ENCODE results near the gene ZNF775.

The ZNF775 gene

GRCh38 chr7:150367677-150368095 is 11.4 kb upstream of the ZNF775 start:
- in situ Hi-C loops (cut with HindIII; ENCODE audit: low sequenced_read_pairs) = no loop called here
- no peak for TF ChIP-seq CTCF (IDR thresholded peaks at IDR 0.05; ENCODE audit: low read depth, low read length)
- DNase-seq (ENCODE audit: low read depth, low spot score) = no peak
- peak overlapping the region; percentile 74 for H3K4me3 ChIP-seq (ENCODE audit: low read depth, low read length)

GRCh38 chr7:150368096-150368883 is 10.8 kb upstream of the ZNF775 start, which contains the start of gene REPIN1:
Gene REPIN1 (plus strand): TSS chr7:150368822. CDS start chr7:150369712, 890 bp downstream.
- DNase-seq (ENCODE audit: low read depth, low spot score) = peak; percentile 78
- in situ Hi-C loops (cut with HindIII; ENCODE audit: low sequenced_read_pairs) = no loop called here
- no peak for TF ChIP-seq CTCF (IDR thresholded peaks at IDR 0.05; ENCODE audit: low read depth, low read length)
- peak within 1 kb of the TSS; percentile 74 for H3K4me3 ChIP-seq (ENCODE audit: low read depth, low read length)

GRCh38 chr7:150368884-150369747 is 10.0 kb upstream of the ZNF775 start:
- in situ Hi-C loops (cut with HindIII; ENCODE audit: low sequenced_read_pairs) = no loop called here
- peak; percentile 63 for DNase-seq (ENCODE audit: low read depth, low spot score)
- peak overlapping the region; percentile 74 for H3K4me3 ChIP-seq (ENCODE audit: low read depth, low read length)
- no peak for TF ChIP-seq CTCF (IDR thresholded peaks at IDR 0.05; ENCODE audit: low read depth, low read length)

- TF ChIP-seq CTCF (IDR thresholded peaks at IDR 0.05; ENCODE audit: low read depth, low read length) = no peak
- no peak for DNase-seq (ENCODE audit: low read depth, low spot score)
- in situ Hi-C loops (cut with HindIII; ENCODE audit: low sequenced_read_pairs) = no loop called here
- H3K4me3 ChIP-seq (ENCODE audit: low read depth, low read length) = peak overlapping the region; percentile 74
Observed at GRCh38 chr7:150369748-150370501, 9.2 kb upstream of the ZNF775 start.

DNA sequence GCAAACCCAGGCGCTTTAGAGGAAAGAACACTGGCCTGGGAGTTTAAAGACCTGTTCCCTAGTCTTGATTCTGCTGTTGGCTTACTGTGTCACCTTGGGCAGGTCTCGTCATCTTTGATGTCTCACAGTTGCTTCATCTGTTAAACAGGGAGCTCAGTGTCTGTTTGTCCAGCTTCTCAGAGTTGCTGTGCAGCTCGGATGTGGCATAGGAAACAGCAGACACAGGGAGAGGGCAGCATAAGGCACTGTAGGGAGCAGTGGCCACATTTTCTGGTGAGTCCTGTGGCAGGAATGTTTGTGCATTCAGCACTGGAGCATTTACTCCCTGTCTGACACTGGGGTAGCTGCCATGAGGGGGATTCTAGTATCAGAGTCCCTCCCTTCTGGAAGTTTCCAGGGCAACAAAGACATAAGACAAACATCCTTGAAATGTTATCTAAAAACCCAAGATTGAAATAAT is 8.5 kb upstream of the ZNF775 start:
- no peak overlapping the region for H3K4me3 ChIP-seq (ENCODE audit: low read depth, low read length)

More for the DNA sequence above, 8.5 kb upstream of the ZNF775 start:
- in situ Hi-C loops (cut with HindIII; ENCODE audit: low sequenced_read_pairs) = no loop called here
- TF ChIP-seq CTCF (IDR thresholded peaks at IDR 0.05; ENCODE audit: low read depth, low read length) = no peak
- peak; percentile 62 for DNase-seq (ENCODE audit: low read depth, low spot score)

All from astrocyte of the spinal cord (primary cell).